BLaER1 treated with 17β-estradiol and CSF1 and Interleukin-3, amounts not matched to agents 10 nM and 100 nM (cell line): ENCODE data around the gene SLC9C1.

Experiments used
- H3K27ac ChIP-seq, 11 experiments: shearing (Covaris generic); formaldehyde crosslinking; 2 replicates each; pipeline ENCODE4 v1.8.1; 2022
- H3K27me3 ChIP-seq, 11 experiments: shearing (Covaris generic); formaldehyde crosslinking; 2 replicates each; pipeline ENCODE4 v1.8.1; 2022
- H3K36me3 ChIP-seq, 11 experiments: shearing (Covaris generic); formaldehyde crosslinking; 2 replicates each; pipeline ENCODE4 v1.8.1; 2022
- H3K4me1 ChIP-seq, 10 experiments: shearing (Covaris generic); formaldehyde crosslinking; 2 replicates each; pipeline ENCODE4 v1.8.1; 2022
- H3K4me2 ChIP-seq, 11 experiments: shearing (Covaris generic); formaldehyde crosslinking; 2 replicates each; pipeline ENCODE4 v1.8.1; 2022
- H3K4me3 ChIP-seq, 10 experiments: shearing (Covaris generic); formaldehyde crosslinking; 2 replicates each; pipeline ENCODE4 v1.8.1; 2022
- H3K9ac ChIP-seq, 11 experiments: shearing (Covaris generic); formaldehyde crosslinking; 2 replicates each; pipeline ENCODE4 v1.8.1; 2022
- H3K9me3 ChIP-seq, 11 experiments: shearing (Covaris generic); formaldehyde crosslinking; replicated peaks in 1 of 11; 2 replicates each; pipeline ENCODE4 v1.8.1; 2022
- H4K20me1 ChIP-seq, 11 experiments: shearing (Covaris generic); formaldehyde crosslinking; 2 replicates each; pipeline ENCODE4 v1.8.1; 2022
- Cebpa-rat ChIP-seq, 11 experiments: shearing (Covaris generic); IDR thresholded peaks; 2 replicates each; pipeline ENCODE4 v1.8.1; 2022

The SLC9C1 gene

GRCh38 chr3:112293368-112294321, at the start of gene SLC9C1:
SLC9C1 (minus strand) TSS chr3:112294216; CDS start chr3:112286791, 7,425 bp downstream.
- Histone ChIP-seq H3K9me3 (peaks cover 5 to 20% (median 13%) of the 10 kb centered on the region in 11 experiments; a peak in 19 of 22 replicates), H3K4me3 (no peak within 1 kb of the TSS), H3K27ac (no peak within 1 kb of the TSS), H4K20me1 (no peaks in the 10 kb centered on the region), H3K4me2 (no peak within 1 kb of the TSS; a peak in 1 of 22 replicates), H3K9ac (peak within 1 kb of the TSS in 1 of 11 experiments; percentile 24; a peak in 1 of 22 replicates), H3K4me1 (peaks cover 14 to 37% (median 24%) of the 10 kb centered on the region in 10 experiments), H3K27me3 (no peaks in the 10 kb centered on the region), H3K36me3 (no peaks in the 10 kb centered on the region)
- TF ChIP-seq Cebpa-rat (IDR thresholded peaks at IDR 0.05), result no peak

GRCh38 chr3:112341386-112341785, 47.4 kb upstream of the SLC9C1 start:
- Histone ChIP-seq H3K36me3 (no peaks in the 10 kb centered on the region; a peak in 1 of 22 replicates), H4K20me1 (no peaks in the 10 kb centered on the region), H3K27ac (no peak overlapping the region), H3K9me3 (peaks cover 4 to 19% (median 9%) of the 10 kb centered on the region in 11 experiments; a peak in 21 of 22 replicates), H3K4me3 (no peak overlapping the region), H3K27me3 (no peaks in the 10 kb centered on the region), H3K4me1 (no peaks in the 10 kb centered on the region), H3K4me2 (no peak overlapping the region), H3K9ac (no peak overlapping the region)
- no peak for TF ChIP-seq Cebpa-rat (IDR thresholded peaks at IDR 0.05)

GRCh38 chr3:112339609-112340008, 45.6 kb upstream of the SLC9C1 start:
- H3K27me3 ChIP-seq, result peaks cover 10 to 14% (median 12%) of the 10 kb centered on the region in 11 experiments
- no peak overlapping the region for H3K9ac ChIP-seq
- no peak overlapping the region for H3K27ac ChIP-seq
- no peak overlapping the region for H3K4me2 ChIP-seq
- no peaks in the 10 kb centered on the region for H4K20me1 ChIP-seq
- TF ChIP-seq Cebpa-rat (IDR thresholded peaks at IDR 0.05), result no peak
- no peaks in the 10 kb centered on the region; a peak in 1 of 22 replicates for H3K36me3 ChIP-seq
- H3K9me3 ChIP-seq, result peaks cover 4 to 17% (median 9%) of the 10 kb centered on the region in 11 experiments; a peak in 21 of 22 replicates
- no peak overlapping the region for H3K4me3 ChIP-seq
- no peaks in the 10 kb centered on the region for H3K4me1 ChIP-seq

- Histone ChIP-seq H3K27ac (no peak overlapping the region), H3K4me1 (no peaks in the 10 kb centered on the region), H3K36me3 (no peaks in the 10 kb centered on the region; a peak in 1 of 22 replicates), H4K20me1 (no peaks in the 10 kb centered on the region), H3K4me2 (no peak overlapping the region), H3K9ac (no peak overlapping the region), H3K9me3 (peaks cover 4 to 14% (median 8%) of the 10 kb centered on the region in 11 experiments; a peak in 21 of 22 replicates), H3K27me3 (peaks cover 14 to 19% (median 17%) of the 10 kb centered on the region in 11 experiments), H3K4me3 (no peak overlapping the region)
- TF ChIP-seq Cebpa-rat (IDR thresholded peaks at IDR 0.05), result no peak
These were observed 45.1 kb upstream of the SLC9C1 start for GRCh38 chr3:112339134-112339533.

DNA sequence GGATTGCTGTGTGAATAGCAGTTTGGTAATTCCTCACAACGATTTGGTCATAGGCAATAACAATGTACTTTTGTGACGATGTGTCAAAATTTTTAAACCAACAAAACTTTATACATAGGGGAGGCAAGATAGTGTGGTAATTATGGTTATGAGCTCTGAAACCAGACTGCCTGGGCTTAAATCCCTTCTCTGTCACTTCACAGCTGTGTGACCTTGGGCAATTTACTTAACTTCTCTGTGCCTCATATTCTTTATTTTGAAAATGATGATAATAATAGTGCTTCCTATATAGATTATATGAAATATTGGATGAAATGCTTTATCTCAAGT, 44.7 kb upstream of the SLC9C1 start:
- Histone ChIP-seq H3K27me3 (peaks cover 19 to 24% (median 21%) of the 10 kb centered on the region in 11 experiments), H3K9me3 (peaks cover 4 to 11% (median 6%) of the 10 kb centered on the region in 11 experiments; a peak in 21 of 22 replicates), H3K27ac (no peak overlapping the region), H3K36me3 (no peaks in the 10 kb centered on the region; a peak in 1 of 22 replicates), H3K4me1 (0 out of 20 replicates have a peak, but pooled peaks cover 0 to under 1% (median 0%) of the 10 kb centered on the region in 10 experiments), H3K4me2 (no peak overlapping the region), H4K20me1 (no peaks in the 10 kb centered on the region), H3K4me3 (no peak overlapping the region), H3K9ac (no peak overlapping the region)
- no peak for TF ChIP-seq Cebpa-rat (IDR thresholded peaks at IDR 0.05)

GRCh38 chr3:112338021-112338726, 44.2 kb upstream of the SLC9C1 start:
- Histone ChIP-seq H3K4me1 (peaks cover 3 to 5% (median 4%) of the 10 kb centered on the region in 10 experiments; a peak in 15 of 20 replicates), H3K27me3 (peaks cover 24 to 29% (median 26%) of the 10 kb centered on the region in 11 experiments), H4K20me1 (no peaks in the 10 kb centered on the region), H3K36me3 (no peaks in the 10 kb centered on the region; a peak in 1 of 22 replicates), H3K4me3 (no peak overlapping the region), H3K4me2 (no peak overlapping the region), H3K9ac (no peak overlapping the region), H3K9me3 (peaks cover under 1 to 6% (median 1%) of the 10 kb centered on the region in 11 experiments; a peak in 20 of 22 replicates), H3K27ac (no peak overlapping the region)
- TF ChIP-seq Cebpa-rat (IDR thresholded peaks at IDR 0.05), result no peak

GRCh38 chr3:112335434-112335781, 41.4 kb upstream of the SLC9C1 start:
- Histone ChIP-seq H3K9me3 (peaks cover 0 to 3% (median 0%) of the 10 kb centered on the region in 11 experiments; a peak in 1 of 22 replicates), H3K9ac (no peak overlapping the region), H4K20me1 (no peaks in the 10 kb centered on the region), H3K4me3 (no peak overlapping the region), H3K4me2 (no peak overlapping the region), H3K27ac (no peak overlapping the region), H3K4me1 (peaks cover 8 to 11% (median 10%) of the 10 kb centered on the region in 10 experiments; a peak in 17 of 20 replicates), H3K36me3 (no peaks in the 10 kb centered on the region), H3K27me3 (peaks cover 45 to 52% (median 47%) of the 10 kb centered on the region in 11 experiments)
- no peak for TF ChIP-seq Cebpa-rat (IDR thresholded peaks at IDR 0.05)

DNA sequence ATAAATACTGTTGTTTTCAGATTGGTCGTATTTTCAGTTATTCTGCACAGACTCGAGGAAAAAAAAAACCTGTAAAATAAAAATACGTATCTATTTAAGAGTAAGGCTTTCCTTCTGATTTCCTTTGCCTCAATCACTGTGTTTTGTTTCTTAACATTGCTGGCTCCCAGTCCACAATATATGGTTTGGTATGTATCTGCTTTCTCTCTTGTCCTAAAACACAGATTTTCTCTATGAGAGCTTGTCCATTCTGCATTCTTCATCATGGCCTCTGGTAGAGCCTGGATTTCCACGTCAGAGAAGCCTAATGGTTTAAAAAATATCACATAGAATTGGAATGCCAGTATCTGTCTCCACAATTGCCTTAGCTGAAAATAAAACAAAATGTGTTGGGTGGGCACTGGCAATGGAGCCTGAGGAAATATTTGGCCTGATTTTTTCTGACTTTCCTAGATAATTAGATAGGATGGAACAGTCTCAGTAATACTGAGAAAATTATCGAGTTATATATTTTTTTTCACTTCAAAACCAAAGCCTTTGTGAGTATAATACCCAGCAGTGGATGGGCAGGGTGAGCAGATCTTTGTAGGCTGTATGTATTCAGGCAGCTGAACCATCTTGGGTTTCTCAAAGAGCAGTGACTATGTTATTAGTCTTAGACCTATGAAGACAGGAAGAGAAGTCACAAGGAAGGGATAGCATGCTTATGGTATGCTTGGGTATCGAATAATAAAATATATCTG, 40.8 kb upstream of the SLC9C1 start:
- Histone ChIP-seq H3K4me2 (no peak overlapping the region), H3K4me3 (no peak overlapping the region), H3K27ac (no peak overlapping the region), H3K27me3 (peaks cover 45 to 52% (median 47%) of the 10 kb centered on the region in 11 experiments), H3K4me1 (peaks cover 8 to 11% (median 10%) of the 10 kb centered on the region in 10 experiments; a peak in 17 of 20 replicates), H4K20me1 (no peaks in the 10 kb centered on the region), H3K9ac (no peak overlapping the region), H3K9me3 (peaks cover 0 to 3% (median 0%) of the 10 kb centered on the region in 11 experiments; a peak in 1 of 22 replicates), H3K36me3 (no peaks in the 10 kb centered on the region)
- TF ChIP-seq Cebpa-rat (IDR thresholded peaks at IDR 0.05), result no peak
